ENCODE data around the gene FCHO1.
A peak's percentile ranks its signal among the peaks of the same experiment; 100 is the strongest.

The FCHO1 gene

DNA sequence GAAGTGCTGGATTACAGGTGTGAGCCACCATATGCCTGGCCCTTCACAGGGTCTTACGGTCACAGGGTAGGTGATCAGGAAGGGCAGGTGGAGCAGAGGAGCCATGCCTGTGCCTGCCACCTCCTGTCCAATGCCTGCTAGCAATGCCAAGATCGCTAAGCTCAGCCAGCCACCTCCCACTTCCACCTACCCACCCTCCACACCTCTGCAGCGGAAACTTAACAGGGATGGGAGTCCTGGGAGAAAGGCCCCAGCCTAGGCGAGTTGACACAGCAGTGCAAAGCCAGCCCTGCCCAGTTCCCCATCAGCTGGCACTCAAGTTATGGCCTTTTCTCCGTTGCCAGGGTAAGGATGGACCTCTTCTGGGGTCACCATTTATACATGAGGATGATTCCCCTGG is 15.9 kb upstream of the FCHO1 start:
- DNase-seq (ENCODE audit: low read depth) = no peak

DNA sequence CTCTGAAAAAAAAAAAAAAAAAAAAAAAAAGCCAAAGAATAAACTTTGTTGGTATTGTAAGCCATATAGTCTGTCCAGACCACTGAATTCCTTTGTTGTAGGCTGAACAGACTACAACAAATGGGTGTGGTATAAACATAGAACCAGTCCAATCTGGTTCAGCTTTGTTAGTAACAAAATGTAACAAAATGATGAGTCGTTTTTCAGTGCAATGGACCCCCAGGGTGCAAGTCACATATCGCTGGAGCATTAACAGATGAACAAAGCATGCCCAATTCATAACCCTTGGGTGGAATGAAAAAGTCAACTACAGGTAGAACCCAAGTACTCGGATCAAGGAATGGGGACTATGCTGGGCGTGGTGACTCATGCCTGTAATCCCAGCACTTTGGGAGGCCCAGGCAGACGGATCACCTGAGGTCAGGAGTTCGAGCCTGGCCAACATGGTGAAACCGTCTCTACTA is 13.6 kb upstream of the FCHO1 start:
- no peak for DNase-seq (ENCODE audit: low read depth)

DNA sequence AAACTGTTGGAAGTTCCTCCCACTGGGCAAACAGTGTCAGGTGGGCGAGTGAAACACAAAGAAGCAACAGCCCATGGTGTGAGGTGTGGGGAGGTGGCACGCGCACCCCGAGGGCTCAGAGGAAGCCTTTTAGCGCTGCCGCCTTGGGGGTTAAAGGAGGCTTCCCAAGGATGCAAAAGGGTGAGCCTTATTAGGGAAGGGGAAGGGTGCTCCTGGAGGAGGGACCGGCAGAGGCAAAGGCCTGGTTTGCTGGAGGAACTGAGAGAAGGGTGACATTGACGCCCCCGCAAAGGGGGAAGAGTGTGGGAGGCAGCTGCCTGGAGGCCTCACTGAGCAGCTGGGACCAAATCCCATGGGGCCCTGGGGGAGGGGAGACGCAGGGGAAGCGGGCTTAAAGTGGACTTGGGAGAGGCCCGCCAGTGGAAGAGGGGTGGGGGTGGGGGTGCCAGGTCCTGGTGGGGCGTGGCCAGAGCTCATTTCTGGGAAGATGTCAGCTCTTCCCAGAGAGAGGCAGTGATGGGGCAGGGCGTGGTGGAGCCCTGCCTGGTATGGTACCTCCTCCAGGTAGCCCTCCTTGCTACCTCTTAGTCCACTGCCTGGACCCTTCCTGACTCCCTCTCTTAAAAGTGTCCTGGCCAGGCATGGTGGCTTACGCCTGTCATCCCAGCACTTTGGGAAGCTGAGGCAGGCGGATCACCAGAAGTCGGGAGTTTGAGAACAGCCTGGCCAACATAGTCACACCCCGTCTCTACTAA is 12.0 kb upstream of the FCHO1 start:
- DNase-seq (ENCODE audit: low read depth) = no peak

DNA sequence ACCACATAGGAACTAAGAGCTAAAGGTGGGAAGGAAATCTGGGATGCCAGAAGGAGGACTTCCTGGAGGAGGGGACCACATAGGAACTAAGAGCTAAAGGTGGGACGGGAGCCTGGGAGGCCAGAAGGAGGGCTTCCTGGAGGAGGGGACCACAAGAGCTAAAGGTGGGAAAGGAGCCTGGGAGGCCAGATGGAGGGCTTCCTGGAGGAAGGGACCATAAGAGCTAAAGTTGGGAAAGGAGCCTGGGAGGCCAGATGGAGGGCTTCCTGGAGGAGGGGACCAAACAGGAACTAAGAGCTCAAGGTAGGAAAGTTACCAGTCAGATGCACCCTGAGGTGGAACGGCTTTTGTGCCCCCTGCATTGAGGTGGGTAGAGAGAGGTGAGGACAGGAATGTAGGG is 9.8 kb upstream of the FCHO1 start:
- DNase-seq (ENCODE audit: low read depth) = no peak

DNA sequence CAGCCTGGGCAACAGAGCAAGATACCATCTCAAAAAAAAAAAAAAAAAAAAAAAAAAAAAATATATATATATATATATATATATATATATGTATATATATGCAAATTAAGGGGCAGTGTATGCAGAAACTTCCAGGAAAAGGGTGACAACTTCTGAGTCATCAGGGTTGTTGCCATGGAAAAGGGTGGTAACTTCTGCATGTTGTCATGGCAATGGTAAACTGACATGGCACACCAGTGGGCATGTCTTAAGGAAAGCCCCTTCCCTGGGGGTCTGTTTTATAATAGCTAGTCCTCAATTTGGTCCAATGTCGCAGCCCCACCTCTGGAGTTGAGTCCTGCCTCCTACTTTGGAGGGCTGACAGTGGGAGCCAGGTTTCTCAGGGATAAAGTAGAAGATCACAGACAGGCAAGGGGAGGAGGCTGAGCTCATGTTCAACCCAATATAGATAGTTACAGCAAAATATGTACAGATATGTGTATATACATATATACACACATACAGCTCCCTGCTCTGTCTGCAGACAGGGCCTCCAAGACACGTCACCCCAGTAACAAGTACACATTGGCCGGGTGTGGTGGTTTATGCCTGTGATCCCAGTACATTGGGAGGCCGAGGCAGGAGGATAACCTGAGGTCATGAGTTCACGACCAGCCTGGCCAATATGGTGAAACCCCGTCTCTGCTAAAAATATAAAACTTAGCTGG is 7.2 kb upstream of the FCHO1 start:
- no peak for DNase-seq (ENCODE audit: low read depth)

DNA sequence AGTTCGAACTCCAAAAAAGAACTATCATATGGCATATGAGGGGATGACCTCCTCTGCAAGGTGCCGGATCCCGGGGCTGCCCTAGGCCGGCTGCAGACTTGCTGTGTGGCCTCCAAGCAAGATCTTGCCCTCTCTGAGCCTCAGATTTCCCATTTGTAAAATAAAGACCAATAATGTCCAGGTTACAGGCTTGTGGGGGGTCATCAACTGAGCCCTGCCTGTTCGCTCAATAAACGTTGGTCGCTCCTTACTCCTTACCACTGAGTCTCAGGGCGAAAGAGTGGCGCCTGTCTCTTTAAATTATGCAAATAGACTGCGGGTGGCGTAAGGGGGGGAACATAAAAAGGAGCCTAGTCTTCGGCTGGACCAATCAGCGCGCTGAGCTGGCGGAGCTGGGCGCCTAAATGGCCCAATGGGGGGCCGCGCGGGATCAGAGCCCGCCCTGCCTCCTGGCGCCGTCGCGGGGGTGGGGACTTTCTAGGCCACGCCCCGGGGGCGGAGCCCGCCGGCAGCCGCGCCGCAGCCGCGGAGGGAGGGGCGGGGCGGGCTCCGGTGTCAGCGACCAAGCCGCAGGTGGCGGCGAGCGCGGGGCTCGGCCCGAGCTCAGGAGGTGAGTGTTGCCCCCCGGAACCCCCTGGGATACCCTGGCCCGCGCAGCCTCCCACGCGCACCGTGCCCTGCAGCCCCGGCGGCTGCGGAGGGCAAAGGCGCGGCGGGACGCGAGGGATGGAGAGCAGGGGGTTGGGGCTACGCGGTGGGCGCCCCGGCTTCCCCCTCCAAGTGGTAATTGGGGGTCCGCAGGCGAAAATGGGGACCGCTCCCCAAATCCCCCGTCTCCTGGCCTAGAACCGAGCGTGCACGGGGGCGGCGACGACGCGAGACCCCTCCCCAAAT is 3.8 kb upstream of the FCHO1 start:
- DNase-seq (ENCODE audit: low read depth) = peak; percentile 94

DNA sequence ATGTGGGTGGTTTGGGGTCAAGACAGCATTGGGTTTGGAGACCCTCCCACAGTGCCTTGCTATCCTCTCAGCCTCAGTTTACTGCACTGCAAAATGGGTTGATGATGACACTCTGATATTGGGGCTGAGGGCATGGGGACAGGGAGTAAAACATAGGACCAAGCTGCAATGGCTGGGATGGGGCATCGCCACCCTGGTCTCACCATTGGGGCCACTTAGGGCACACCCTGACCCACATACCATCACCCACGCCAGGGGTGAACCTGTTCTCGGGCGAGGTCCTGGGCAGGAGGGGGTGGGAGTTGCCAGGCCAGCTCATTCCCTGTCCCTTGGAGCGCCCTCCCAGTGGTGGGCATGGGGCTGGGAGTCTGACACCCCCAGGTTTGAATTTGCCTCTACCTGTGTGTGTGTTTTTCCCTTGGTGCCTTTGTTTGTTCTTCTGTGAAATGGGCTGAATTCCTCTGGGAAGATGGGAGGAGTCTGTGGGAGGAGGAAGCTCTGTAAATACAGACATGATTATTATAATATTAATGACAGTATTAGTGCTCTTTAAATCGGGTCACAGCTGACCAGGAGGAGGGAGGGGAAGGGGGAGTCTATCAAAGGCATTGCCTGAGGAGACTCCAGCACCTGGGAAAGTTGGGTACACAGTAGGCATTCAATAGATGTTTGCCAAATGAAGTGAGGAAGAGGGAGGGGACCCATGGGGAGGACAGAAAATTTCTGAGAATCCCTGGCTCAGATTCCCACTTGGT is 2.2 kb upstream of the FCHO1 start:
- DNase-seq (ENCODE audit: low read depth) = no peak

DNA sequence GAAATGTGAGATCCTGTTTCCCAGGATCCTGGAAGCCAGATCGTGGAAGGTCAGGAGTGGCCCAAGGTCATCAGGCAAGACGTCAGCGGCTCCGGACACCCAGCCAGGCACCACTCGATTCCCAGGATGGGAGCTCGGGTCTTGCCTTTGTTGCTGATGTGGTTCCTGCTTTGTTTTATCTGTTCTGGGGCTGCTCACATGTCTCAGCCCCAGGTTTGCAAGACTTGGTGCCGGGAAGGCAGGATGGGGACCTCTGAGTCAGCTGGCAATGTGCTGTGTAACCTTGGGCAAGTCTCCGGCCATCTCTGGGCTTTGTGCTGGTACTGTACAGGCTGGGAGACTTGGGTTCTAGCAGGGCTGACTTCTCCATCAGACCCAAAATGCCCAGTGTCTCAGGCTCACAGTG is 1.4 kb upstream of the FCHO1 start:
- DNase-seq (ENCODE audit: low read depth) = no peak

DNA sequence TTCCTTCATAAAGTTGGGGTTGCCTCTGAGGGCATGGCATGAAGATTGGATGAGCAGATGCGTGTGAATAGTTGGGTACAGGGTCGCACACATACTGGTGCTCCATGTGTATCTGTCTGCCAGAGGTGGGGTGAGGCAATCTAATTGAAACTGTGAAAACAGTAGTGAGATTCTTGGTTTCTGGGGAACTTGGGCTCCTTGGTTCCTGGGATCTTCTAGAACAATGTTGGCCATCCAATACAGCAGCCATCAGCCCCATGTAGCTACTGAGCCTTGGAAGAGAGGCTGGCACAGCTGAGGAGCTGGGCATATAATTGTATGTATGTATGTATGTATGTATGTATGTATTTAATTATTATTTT is 616 bp downstream of the FCHO1 start:
- DNase-seq (ENCODE audit: low read depth) = no peak

DNA sequence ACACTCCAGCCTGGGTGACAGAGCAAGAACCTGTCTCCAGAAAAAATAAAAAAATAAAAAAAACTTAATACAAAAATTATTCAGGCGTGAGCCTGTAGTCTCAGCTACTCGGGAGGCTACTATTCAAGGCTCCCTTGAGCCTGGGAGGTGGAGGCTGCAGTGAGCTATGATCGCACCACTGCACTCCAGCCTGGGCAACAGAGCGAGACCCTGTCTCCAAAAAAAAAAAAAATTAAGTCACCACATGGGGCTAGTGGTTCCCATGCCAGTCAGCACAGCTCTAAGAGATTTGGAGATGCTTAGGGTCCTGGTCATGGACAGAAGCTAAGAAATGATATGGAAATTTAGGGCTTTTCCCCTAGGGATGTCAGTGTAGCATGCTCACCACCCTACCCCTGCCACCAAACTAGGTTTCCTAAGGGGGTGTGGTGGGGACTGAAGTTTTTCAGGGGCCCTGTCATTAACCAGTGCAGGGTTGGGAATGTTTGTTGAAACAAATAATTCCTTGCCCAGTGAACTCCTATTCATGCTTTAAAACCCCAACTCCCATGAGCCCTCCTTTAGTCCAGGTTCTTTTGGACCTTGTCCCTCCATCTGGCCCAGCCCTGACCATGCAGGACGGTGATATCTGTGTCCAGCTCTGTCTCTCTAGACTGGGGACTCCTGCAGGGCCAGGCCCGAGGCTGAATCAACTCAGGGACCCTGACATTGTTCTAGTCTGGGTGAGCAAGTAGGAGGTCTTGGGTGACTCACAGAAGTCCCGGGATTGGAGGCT is 1.8 kb downstream of the FCHO1 start:
- DNase-seq (ENCODE audit: low read depth) = no peak

DNA sequence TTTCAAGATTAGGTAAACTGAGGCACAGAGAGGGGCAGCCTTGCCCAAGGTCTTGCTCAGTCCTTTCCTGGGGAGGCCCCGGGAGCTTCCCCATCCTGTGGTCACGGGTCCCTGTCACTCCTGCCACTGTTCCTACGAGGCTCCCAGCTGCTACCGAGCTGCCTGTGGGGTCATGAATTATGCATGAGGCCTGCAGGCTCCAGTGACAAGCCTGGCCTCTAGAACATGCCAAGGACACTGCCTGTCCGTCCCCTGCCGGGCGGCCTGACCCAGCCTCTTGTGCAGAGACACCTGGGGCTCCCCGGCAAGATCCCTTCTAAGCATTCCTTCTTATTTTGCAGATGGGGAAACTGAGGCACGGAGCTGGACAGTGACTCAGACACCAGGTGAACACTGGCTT is 2.7 kb downstream of the FCHO1 start:
- DNase-seq (ENCODE audit: low read depth) = no peak

DNA sequence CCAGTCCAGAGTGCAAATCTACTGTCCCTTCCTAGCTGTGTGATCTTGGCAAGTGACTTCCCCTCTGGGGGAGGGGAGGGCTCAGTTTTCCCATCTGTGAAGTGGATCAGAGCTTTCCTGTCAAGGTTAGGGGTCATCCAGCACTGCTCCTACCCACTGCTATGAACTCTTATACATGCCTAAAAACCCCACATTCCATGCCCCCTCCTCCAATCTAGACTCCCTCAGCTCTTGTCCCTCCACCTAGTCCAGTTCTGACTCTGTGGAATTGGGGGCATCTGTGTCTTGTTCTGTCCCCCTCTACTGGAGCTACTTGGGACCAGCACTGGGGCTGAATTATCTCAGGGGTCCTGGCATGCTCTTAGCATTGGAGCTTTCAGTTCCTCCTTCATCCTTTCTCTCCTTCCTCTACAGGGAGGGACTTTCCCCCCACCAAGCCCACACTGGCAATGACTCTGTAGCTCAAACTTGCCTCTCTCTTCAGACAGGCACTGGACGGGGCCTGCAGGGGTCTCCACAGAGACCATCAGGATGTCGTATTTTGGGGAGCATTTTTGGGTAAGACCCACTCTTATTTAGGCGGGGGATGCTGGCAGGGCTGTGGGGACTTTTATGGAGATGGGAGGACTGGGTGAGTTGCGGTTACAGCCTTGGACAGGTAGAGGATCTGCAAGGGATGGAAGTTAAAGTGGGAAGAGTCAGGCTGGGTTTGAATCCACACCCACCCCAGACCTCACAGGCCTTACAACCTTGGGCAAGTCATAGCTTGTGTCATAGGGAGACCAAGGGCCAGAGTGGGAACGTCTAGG is 3.6 kb downstream of the FCHO1 start:
- DNase-seq (ENCODE audit: low read depth) = no peak

DNA sequence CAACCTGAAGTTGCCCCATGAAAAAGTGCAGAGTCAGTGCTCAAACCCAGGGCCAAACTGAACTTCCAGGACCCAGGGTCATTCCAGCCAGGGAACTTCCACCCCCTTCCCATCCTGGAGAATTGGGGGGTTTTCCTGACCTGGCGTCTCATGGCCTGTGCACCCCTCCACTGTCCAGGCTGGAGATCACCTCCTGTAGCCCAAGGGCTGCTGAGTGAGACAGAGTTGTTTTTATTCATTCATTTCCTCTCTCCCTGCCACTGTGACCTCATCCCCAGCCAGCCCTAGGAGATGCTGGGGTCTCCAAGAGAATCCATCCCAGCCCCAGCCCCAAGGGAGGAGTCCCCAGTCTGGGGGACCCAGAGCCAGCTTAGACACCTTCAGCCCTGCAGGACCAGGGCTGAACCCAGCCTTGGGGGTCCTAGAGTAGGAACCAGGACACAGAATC is 4.2 kb downstream of the FCHO1 start:
- no peak for DNase-seq (ENCODE audit: low read depth)

DNA sequence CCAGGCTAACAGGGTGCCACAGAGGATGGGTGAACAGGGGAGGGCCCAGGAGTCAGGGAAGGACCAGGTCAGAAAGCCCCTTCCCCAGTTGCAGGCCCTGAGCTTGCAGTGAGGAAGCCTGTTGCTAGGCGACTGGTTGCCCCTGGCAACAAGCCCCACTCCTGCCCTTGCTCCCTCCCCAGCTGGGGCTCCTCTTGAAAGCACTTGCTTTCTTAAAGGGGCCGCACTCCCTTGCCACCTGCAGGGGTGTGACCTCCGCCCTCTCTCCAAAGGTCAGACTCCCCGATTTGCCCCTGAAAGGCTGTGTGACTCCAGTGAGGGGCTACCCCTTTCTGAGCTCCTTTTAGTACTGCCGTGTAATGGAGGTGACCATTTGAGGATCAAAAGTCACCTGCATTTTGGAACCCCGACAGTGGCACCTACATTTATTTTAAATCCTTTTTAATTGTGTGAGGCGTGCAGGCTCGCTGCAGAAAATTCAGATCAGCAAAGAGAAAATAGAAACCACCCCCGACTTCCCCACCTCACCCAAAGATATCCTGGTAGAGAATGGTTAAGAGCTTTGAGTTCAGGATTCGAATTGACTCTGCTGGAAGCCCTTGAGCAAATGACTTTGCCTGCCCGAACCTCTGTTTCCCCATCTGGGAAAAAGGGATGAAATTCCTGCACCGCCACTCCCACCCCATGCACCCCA is 4.8 kb downstream of the FCHO1 start:
- no peak for DNase-seq (ENCODE audit: low read depth)

DNA sequence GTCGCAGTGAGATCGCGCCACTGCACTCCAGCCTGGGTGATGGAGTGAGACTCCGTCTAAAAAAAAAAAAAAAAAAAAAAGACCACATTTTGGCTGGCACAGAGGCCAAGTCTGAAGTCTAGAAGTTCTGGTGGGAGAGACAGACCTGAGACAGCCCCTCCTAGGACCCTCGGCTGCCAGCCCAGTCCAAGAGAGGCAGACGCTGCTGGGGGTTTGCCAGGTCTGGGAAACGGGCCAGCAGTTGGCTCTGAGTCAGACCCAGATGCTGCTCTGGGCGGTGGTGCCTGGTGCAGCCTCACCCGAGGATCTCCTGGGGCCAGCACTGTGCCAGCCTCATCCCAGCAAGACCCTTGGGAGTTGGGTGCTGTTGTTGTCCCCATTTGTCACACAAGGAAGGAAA is 5.8 kb downstream of the FCHO1 start:
- no peak for DNase-seq (ENCODE audit: low read depth)

DNA sequence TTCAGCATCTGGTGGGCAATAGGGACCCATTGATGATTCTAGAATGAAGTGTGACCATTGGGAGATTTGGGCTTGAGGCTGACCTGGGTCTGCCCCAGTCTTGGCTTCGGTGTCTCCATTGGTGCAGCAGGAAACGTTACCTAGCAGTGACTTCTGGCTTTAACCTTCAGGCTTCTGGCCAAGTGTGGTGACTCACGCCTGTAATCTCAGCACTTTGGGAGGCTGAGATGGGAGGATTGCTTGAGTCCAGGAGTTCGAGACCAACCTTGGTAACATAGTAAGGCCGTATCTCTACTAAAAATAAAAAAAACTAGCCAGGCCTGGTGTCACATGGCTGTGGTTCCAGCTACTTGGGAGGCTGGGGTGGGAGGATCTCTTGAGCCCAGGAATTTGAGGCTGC is 7.2 kb downstream of the FCHO1 start:
- DNase-seq (ENCODE audit: low read depth) = no peak

DNA sequence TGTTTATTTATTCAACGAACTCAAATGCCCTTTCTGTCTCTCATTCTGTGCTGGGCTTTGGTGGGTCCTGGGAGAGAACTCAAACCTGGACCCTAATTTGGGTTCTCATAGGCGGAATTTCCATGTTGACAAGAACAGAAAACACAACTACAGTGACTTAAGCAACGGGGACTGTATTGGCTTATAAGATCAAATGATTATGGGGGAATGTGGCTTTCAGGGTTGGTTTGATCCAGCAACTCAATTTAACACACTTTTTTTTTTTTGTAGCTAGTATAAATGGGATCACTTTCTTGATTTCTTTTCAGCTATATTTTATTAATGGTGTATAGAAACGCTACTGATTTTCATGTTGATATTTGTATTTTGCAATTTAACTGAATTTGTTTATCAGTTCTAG is 9.9 kb downstream of the FCHO1 start:
- no peak for DNase-seq (ENCODE audit: low read depth)

DNA sequence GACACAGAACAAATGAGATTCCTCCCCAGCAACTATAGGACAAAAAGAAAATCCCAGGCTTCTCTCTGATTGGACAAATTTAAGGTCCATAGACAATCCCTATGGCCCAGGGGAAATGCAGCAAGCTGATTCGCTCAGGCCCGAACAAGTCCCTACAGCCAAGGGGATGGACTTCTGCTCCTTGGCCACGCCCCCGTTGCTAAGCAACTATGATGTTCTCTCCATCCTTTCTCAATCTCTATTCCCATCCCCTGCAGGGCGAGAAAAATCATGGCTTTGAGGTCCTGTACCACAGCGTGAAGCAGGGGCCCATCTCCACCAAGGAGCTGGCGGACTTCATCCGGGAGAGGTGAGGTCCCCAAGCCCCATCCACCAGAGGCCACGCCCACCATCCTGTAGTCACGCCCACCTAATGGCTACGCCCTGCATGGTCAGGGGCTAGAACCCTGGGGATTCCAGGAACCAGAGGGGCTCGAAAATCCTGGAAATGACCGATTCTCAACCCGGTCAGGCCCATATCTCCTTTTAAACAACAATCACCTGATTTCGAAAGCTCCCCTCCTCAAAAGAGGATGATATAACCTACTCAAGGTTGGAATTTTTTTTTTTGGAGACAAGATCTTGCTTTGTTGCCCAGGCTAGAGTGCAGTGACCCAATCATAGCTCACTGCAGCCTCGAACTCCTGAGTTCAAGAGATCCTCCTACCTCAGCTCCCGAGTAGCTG is 11.4 kb downstream of the FCHO1 start:
- DNase-seq (ENCODE audit: low read depth) = no peak

DNA sequence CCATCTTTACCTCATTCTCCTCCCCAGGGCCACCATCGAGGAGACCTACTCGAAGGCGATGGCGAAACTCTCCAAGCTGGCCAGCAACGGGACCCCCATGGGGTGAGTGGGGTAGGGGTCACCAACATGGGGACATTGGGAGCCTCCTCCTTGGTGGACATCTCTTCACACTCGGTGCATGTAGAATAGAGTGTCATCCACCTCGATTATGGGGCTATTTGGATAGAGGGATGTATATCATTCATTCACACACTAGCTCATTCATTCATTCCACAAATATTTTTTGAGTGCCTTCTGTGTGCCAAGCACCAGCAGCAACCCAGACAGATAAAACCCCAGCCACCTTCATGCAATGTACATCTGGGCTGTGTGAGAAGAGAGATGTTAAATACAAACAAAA is 13.1 kb downstream of the FCHO1 start:
- no peak for DNase-seq (ENCODE audit: low read depth)
